ENCODE data around the gene MGA. TPM values are rescaled to one million over a fixed set of nuclear protein-coding genes. Genes with fewer than 3 reads are reported as not detected.

MGA gene
- polyA plus RNA-seq, 3 donors: 2.7 to 6.9 (median 4.2) TPM

DNA sequence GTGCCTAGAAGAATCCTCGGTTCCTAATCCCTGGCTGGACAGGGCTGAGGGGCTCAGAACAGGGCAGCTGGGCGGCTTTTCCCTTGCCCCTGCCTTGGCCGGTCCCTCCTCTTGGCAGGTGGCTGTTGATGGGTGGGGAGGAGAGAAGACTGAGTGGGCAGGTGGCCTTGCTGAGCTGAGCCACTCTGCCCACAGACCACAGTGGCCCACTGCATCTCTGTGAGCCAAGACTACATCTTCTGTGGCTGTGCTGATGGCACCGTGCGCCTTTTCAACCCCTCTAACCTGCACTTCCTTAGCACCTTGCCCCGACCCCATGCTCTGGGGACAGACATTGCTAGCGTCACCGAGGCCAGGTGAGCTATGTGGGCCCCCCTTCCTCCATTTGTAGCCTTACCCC, 153.2 kb downstream of the MGA start:
- no peak overlapping the region for H3K9ac ChIP-seq (ENCODE audit: insufficient read depth, low read length, poor library complexity, severe bottlenecking)
- no peak overlapping the region for H3K4me3 ChIP-seq (replicated peaks in 1 of 3; ENCODE audit: low read depth in 2 of 3, low read length in 3 of 3)
- H3K4me3 Mint-ChIP-seq: no peak overlapping the region
- H4K20me1 ChIP-seq (ENCODE audit: insufficient read depth, low read length): no peaks in the 10 kb centered on the region
- 90% methylated on average over 3 of the region's 8 CpGs for whole genome bisulfite sequencing (ENCODE audit: insufficient coverage)
- no peaks in the 10 kb centered on the region for H3K27me3 ChIP-seq (ENCODE audit: control insufficient read depth in 2 of 2, insufficient read depth in 2 of 2, low read length in 2 of 2)
- H2AFZ ChIP-seq (ENCODE audit: insufficient read depth, low read depth, low read length, poor library complexity, severe bottlenecking): no peak overlapping the region
- H3K4me1 ChIP-seq (ENCODE audit: control insufficient read depth in 1 of 2, insufficient read depth in 2 of 2, low read length in 2 of 2): peaks cover 0 to 3% of the 10 kb centered on the region in 2 donors
- peak overlapping the region in 1 of 7 donors; percentile 24 for H3K27ac Mint-ChIP-seq
- H3K27ac ChIP-seq (ENCODE audit: low read depth in 1 of 2, low read length in 2 of 2): no peak overlapping the region
- H3K27me3 Mint-ChIP-seq (ENCODE audit: low read depth in 3 of 3): peaks cover 0 to 1% (median 1%) of the 10 kb centered on the region in 3 donors
- H3K79me2 ChIP-seq (ENCODE audit: insufficient read depth, low read length): no peaks in the 10 kb centered on the region
- intact Hi-C loops (cut with micrococcal nuclease): loop anchor here (5.0 to 10.0 kb wide), 2 partner anchors 119 to 211 kb away; no protein-coding TSS in a partner anchor
- peaks cover 38 to 70% of the 10 kb centered on the region in 2 donors for H3K36me3 ChIP-seq (replicated peaks in 1 of 2; ENCODE audit: control insufficient read depth in 1 of 2, insufficient read depth in 2 of 2, low read length in 2 of 2)
- no peaks in the 10 kb centered on the region for H3K9me3 ChIP-seq (replicated peaks in 1 of 2; ENCODE audit: control insufficient read depth in 1 of 2, insufficient read depth in 1 of 2, low read length in 2 of 2)
- peaks cover 0 to 1% (median 0%) of the 10 kb centered on the region in 7 donors for H3K9me3 Mint-ChIP-seq
- TF ChIP-seq, protein P1, sequence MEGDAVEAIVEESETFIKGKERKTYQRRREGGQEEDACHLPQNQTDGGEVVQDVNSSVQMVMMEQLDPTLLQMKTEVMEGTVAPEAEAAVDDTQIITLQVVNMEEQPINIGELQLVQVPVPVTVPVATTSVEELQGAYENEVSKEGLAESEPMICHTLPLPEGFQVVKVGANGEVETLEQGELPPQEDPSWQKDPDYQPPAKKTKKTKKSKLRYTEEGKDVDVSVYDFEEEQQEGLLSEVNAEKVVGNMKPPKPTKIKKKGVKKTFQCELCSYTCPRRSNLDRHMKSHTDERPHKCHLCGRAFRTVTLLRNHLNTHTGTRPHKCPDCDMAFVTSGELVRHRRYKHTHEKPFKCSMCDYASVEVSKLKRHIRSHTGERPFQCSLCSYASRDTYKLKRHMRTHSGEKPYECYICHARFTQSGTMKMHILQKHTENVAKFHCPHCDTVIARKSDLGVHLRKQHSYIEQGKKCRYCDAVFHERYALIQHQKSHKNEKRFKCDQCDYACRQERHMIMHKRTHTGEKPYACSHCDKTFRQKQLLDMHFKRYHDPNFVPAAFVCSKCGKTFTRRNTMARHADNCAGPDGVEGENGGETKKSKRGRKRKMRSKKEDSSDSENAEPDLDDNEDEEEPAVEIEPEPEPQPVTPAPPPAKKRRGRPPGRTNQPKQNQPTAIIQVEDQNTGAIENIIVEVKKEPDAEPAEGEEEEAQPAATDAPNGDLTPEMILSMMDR (IDR thresholded peaks at IDR 0.05): no peak
- H3K4me2 ChIP-seq (replicated peaks; ENCODE audit: extremely low read depth, low read length, poor library complexity, severe bottlenecking): no peak overlapping the region
- peaks cover 62 to 65% of the 10 kb centered on the region in 2 donors for H3K36me3 Mint-ChIP-seq
- peaks cover 4% of the 10 kb centered on the region for H3K4me1 Mint-ChIP-seq
- DNase-seq: no peak

DNA sequence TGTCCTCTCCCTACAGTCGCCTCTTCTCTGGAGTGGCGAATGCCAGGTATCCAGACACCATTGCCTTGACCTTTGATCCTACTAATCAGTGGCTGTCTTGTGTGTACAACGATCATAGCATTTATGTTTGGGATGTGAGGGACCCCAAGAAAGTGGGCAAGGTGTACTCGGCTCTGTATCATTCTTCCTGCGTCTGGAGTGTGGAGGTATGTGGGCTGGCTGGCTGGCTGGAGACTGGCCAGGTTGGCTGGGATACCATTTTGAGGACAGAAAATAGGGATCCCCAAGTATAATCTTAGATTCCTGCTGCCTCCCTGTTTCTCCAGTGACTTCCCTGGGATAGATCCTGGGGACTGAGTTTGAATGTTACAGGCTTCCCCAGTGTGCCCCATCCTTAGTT, 154.3 kb downstream of the MGA start:
- H2AFZ ChIP-seq (ENCODE audit: insufficient read depth, low read depth, low read length, poor library complexity, severe bottlenecking): no peak overlapping the region
- intact Hi-C loops (cut with micrococcal nuclease): loop anchor here (5.0 to 10.0 kb wide), 2 partner anchors 120 to 212 kb away; no protein-coding TSS in a partner anchor

More for the DNA sequence above, 154.3 kb downstream of the MGA start:
- no peaks in the 10 kb centered on the region for H3K27me3 ChIP-seq (ENCODE audit: control insufficient read depth in 2 of 2, insufficient read depth in 2 of 2, low read length in 2 of 2)
- no peaks in the 10 kb centered on the region for H3K4me1 ChIP-seq (ENCODE audit: control insufficient read depth in 1 of 2, insufficient read depth in 2 of 2, low read length in 2 of 2)
- TF ChIP-seq, protein P1 (IDR thresholded peaks at IDR 0.05): no peak
- Mint-ChIP-seq H3K36me3 (peaks cover 73 to 76% of the 10 kb centered on the region in 2 donors), H3K27me3 (ENCODE audit: low read depth in 3 of 3) (peaks cover 0 to 1% (median 1%) of the 10 kb centered on the region in 3 donors), H3K9me3 (peaks cover 0 to 1% (median 0%) of the 10 kb centered on the region in 7 donors), H3K4me1 (no peaks in the 10 kb centered on the region), H3K4me3 (no peak overlapping the region), H3K27ac (peak overlapping the region in 1 of 7 donors; percentile 59)
- H3K27ac ChIP-seq (ENCODE audit: low read depth in 1 of 2, low read length in 2 of 2): no peak overlapping the region
- DNase-seq: no peak
- H3K79me2 ChIP-seq (ENCODE audit: insufficient read depth, low read length): no peaks in the 10 kb centered on the region
- no peaks in the 10 kb centered on the region for H4K20me1 ChIP-seq (ENCODE audit: insufficient read depth, low read length)
- peaks cover 46 to 81% of the 10 kb centered on the region in 2 donors for H3K36me3 ChIP-seq (replicated peaks in 1 of 2; ENCODE audit: control insufficient read depth in 1 of 2, insufficient read depth in 2 of 2, low read length in 2 of 2)
- 100% methylated on average over 1 of the region's 5 CpGs for WGBS (ENCODE audit: insufficient coverage)
- H3K9ac ChIP-seq (ENCODE audit: insufficient read depth, low read length, poor library complexity, severe bottlenecking): no peak overlapping the region
- no peaks in the 10 kb centered on the region for H3K9me3 ChIP-seq (replicated peaks in 1 of 2; ENCODE audit: control insufficient read depth in 1 of 2, insufficient read depth in 1 of 2, low read length in 2 of 2)
- no peak overlapping the region for H3K4me2 ChIP-seq (replicated peaks; ENCODE audit: extremely low read depth, low read length, poor library complexity, severe bottlenecking)
- no peak overlapping the region for H3K4me3 ChIP-seq (replicated peaks in 1 of 3; ENCODE audit: low read depth in 2 of 3, low read length in 3 of 3)
